AG09319 (cell line): ENCODE measurements around the gene SPTB.
"Not testable (repeated sequence)": the region's sequence is repeated elsewhere in the genome, so short reads cannot be mapped to it uniquely, and the experiment has no call there.

Source experiments
- DNase-seq: peaks from one replicate; pipeline ENCODE4 v3.0.0-alpha.2; 2010; ENCODE audit warnings: low read depth; ENCODE audit errors: extremely low read depth
- CTCF ChIP-seq: IDR thresholded peaks from 2 replicates; pipeline ENCODE4 v1.5.1; 2011; ENCODE audit warnings: low read depth, mild to moderate bottlenecking, inconsistent platforms, low read length, moderate library complexity

Gene SPTB

GRCh38 chr14:64808449-64808848 is 71.3 kb downstream of the SPTB start:
- no peak for DNase-seq
- no peak for TF ChIP-seq CTCF

GRCh38 chr14:64807551-64807950 is 72.2 kb downstream of the SPTB start:
- DNase-seq, result no peak
- TF ChIP-seq CTCF, result no peak

GRCh38 chr14:64806862-64807495 is 72.7 kb downstream of the SPTB start:
- DNase-seq, result no peak
- TF ChIP-seq CTCF, result no peak

- DNase-seq, result no peak
- TF ChIP-seq CTCF, result no peak
Measured at GRCh38 chr14:64806202-64806861, 73.4 kb downstream of the SPTB start.

- not testable (repeated sequence) for DNase-seq
Measured at GRCh38 chr14:64805646-64806045, 74.1 kb downstream of the SPTB start.

- no peak for TF ChIP-seq CTCF
- DNase-seq, result no peak
Measured at GRCh38 chr14:64804754-64805260, 74.9 kb downstream of the SPTB start.

GRCh38 chr14:64801800-64802199 is 77.9 kb downstream of the SPTB start:
- no peak for DNase-seq
- peak; percentile 37 for TF ChIP-seq CTCF
